GM19025 (cell line): ENCODE results near the gene SPATA6L.
"Not testable (repeated sequence)": the region's sequence is repeated elsewhere in the genome, so short reads cannot be mapped to it uniquely, and the experiment has no call there.

Experiments used
- ATAC-seq: cut with Tn5 transposase; IDR thresholded peaks from one replicate; pipeline ENCODE4 v1.9.1; 2021; ENCODE audit warnings: mild to moderate bottlenecking, low read depth, moderate library complexity; ENCODE audit not compliant: unreplicated experiment

The SPATA6L gene

GRCh38 chr9:4678679-4679267, 12.5 kb upstream of the SPATA6L start:
- ATAC-seq: no peak

GRCh38 chr9:4677392-4677791, 11.1 kb upstream of the SPATA6L start:
- no peak for ATAC-seq

GRCh38 chr9:4674783-4675182, 8.5 kb upstream of the SPATA6L start:
- ATAC-seq: no peak

DNA sequence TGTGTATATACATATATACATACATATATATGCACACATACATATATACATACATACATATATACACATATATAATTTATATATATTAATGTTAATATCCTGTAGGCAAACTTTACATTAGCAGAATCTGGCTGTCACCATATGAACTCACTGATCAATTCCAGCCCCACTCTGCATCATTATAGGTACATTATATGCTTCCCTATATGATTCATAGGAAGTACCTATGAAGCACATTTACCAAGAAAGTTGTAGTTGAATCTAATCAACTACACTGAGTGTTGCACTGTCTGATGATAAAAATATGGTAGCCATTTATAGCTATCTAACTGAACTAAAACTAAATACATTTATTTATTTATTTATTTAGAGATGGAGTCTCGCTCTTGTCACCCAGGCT, 5.5 kb upstream of the SPATA6L start:
- no peak for ATAC-seq

DNA sequence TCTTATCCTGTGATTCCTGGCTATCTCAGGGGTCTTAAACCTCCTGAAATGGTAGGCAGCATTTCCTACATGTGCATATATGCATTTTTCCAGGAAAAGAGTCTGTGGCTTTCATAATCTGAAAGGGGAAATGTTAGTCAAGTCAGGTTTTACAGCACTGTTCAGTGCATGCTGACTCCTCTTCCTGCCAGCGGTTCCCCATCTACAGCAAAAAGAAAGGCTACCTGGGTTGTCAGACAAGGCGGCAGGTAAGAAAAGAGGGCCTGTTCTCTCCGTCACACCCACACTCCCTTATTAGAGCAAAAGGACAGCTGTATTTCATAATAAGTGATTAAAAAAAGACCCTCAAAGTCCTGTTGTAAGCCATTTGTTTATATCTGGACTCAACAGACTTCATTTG, 4.3 kb upstream of the SPATA6L start:
- ATAC-seq: no peak

DNA sequence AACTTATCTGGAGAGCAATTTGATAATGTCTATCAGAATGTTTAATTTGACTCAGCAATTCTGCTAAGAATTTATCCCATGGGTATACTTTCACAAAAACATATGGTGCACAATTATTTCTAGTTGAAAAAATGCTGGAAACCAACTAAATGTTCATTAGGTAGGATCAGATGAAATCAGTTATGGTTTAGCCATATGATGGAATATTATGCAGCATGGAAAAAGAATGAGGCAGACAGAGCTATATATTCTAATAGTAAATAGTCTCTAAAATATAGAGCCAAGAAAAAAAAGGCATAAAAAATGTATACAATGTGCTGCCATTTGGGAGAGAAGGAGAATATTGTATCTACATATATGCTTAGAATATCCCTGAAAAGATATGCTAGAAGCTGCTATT, 3.6 kb upstream of the SPATA6L start:
- ATAC-seq: no peak

- no peak for ATAC-seq
Measured at GRCh38 chr9:4668604-4669003, 2.3 kb upstream of the SPATA6L start.

GRCh38 chr9:4667681-4668080, 1.4 kb upstream of the SPATA6L start:
- no peak for ATAC-seq

GRCh38 chr9:4665357-4665756, 923 bp downstream of the SPATA6L start:
- no peak for ATAC-seq

DNA sequence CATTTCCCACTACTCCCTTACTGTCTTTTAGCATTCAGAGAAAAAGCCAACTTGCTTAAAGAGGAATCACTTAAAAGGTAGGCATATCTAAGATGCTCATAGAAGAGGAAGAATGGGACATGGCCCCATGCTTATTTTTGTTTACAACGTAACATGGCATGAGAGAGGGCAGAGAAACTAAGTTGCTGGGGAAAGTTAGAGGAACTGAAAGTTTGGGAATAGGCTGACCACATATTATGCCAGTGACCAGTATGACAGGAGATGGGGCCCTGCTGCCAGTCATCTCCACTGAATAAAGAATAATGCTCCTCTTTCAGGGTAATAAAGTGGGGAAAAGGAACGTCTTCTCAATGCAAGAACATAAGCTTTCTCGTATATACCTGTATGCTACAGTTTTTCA, 2.3 kb downstream of the SPATA6L start:
- no peak for ATAC-seq

DNA sequence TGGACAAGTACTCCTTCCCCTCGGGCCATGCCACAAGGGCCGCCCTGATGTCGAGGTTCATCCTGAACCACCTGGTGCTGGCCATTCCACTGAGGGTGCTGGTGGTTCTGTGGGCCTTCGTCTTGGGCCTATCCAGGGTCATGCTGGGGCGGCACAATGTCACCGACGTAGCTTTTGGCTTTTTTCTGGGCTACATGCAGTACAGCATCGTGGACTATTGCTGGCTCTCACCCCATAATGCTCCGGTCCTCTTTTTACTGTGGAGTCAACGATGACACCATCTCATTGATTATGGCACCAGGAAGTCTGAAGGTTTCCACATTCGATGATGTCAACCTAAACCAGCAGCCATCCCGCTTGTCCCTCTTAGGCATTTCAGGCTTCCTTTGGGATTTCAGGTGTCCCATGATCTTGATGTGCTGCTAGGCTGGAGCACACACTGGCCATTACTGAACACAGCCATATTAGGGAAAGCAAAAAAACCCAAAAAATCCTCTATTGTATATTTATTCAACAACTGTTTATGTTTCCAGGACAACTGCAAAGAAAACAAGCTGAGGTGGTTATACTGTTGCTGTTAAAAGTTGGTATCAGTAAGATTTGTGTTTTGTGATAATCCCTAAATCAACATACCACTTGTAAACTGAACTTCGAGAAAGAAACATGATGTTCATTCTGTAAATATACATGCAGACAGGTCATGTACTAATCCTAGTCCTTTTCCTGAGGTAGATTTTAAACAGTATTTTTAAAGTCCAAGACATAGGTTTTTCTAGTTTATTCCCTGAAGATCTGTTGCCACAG, 3.1 kb downstream of the SPATA6L start:
- no peak for ATAC-seq

- peak; percentile 89 for ATAC-seq
Measured at GRCh38 chr9:4662108-4662988, 3.9 kb downstream of the SPATA6L start, which contains the start of gene PLPP6. PLPP6 (plus strand) TSS chr9:4662294; CDS start chr9:4662376, 82 bp downstream.

DNA sequence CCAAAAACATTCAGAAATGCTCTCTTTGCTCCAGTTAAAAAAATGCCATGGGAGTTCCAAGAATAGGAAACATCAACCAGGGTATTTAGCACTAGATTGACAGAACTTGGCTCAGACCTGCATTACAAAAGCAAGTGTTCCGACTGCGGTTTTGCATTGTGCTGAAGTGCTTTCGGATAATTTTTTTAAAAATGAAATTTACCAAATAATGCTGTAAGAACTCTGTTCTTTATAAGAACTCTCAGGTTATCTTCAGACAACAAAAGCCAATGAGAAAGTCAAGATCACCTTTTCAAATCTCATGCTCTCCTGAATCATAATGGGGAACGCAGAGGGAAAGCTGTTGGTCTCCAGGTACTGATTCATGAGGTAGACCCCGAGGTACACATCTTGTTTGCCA, 4.7 kb downstream of the SPATA6L start:
- no peak for ATAC-seq

GRCh38 chr9:4661165-4661564, 5.1 kb downstream of the SPATA6L start:
- ATAC-seq: no peak

GRCh38 chr9:4660665-4661064, 5.6 kb downstream of the SPATA6L start:
- ATAC-seq: not testable (repeated sequence)

DNA sequence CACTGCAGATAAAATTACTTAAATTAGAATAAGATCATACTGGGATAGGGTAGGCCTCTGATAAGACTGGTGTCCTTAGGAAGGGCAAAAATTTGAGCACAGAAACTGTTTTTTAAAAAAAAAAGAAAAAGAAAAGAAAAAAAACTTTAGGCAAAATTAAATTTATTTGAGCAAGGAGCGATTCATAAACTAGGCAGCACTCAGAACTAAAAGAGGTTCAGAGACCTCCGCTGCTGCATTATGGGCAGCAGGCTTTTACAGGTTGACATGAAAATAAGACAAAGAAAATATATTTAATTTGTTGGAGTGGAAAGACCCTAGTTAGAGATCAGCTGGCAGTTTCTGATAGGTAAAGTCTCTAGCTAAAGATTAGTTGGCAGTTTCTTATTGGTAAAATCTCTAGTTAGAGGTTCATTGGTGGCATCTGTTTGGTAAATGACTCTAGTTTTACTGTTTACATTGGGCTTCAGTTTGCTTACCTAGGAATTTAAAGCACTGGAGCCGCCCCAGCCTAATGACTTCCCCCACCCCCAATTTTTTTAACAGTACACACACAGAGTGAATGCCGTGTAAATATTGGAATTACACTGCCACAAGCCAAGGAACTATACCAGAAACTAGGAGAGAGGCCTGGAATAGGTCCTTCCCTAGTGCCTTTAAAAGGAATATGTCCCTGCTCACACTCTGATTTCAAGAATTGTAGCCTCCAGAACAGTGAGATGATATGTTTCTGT, 8.7 kb downstream of the SPATA6L start:
- no peak for ATAC-seq

DNA sequence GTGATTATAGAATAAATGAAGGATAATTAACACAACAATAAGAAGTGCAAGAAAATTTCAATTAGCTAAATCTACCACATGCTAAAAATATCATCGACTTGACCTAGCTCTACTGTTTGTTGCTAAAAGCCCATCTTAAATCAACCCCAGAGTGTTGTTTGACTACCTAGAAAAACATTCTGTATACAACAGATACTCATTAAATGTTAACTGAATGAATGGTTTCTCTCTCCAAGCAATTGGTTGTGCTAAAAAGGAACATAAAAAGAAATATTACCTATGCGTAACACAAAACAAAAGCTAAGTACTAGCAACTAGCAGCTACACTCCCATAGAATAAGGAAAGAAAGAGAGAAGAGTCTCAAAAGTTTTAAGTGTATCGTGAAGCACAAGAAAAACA, 9.7 kb downstream of the SPATA6L start:
- no peak for ATAC-seq

DNA sequence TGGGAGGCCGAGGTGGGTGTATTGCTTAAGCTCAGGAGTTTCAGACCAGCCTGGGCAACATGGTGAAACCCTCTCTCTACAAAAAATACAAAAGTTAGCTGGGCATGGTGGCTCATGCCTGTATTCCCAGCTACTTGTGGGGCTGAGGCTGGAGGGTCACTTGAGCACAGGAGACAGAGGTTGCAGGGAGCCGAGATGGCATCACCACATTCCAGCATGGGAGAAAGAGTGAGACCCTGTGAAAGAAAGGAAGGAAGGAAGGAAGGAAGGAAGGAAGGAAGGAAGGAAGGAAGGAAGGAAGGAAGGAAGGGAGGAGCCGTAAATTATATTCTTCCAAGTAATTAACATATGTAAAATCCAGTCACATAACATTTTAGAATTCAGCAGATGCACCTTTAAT, 10.1 kb downstream of the SPATA6L start:
- ATAC-seq: not testable (repeated sequence)

DNA sequence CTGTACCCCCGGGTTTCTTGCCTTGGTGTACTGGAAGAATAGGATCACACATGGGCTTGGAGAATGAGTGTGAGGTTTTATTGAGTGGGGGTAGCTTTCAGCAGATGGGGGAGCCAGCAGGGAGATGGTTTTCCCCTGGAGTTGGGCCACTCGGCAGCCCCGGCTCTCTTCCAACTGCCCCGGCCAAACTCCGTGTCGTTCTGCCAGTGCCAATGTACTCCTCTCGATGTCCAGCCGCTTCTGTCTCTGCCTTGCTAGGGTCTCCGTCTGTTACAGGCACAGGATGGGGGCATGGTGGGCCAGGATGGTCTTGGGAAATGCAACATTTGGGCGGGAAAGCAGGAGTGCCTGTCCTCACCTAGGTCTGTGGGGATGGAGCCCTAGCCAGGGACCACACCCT, 11.7 kb downstream of the SPATA6L start:
- ATAC-seq: no peak

GRCh38 chr9:4654084-4654483, 12.2 kb downstream of the SPATA6L start:
- no peak for ATAC-seq

DNA sequence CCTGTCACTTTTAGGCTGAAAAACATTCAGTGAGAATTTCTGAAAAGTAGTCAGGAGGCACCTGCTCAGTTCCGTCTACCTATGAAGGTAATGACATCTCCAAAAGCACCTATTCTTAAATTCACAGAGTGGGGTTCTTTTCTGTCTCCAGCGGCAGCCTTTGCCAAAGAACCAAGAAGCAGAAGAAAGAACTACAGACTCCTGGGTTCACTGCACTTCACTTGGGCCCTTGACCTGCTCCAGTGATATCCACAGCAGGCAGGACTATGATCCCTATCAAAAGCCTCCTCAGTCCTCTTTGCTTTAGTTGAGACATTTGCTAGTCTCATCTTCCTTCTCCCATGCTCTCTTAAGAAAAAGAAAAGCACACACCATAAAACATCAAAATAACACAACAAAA, 23.9 kb downstream of the SPATA6L start:
- no peak for ATAC-seq
